ENCODE data around the gene APBA3.
"Not testable (repeated sequence)": the region's sequence is repeated elsewhere in the genome, so short reads cannot be mapped to it uniquely, and the experiment has no call there.

APBA3 gene

DNA sequence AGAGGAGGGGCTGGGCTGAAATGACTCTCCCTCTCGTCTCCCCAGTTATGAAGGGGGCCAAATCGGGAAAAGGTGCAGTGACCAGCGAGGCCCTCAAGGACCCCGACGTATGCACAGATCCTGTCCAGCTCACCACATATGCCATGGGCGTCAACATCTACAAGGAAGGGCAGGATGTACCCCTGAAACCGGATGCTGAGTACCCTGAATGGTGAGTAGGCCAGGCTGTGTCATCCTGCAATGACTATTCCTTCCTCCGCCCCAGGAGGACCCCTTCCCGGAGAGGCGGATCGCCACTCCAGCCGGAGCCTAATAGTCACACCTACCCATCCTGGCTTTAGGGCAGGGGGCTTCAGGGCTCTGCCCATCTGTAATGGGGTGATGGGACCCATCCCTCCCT is 3.6 kb upstream of the APBA3 start:
- Histone ChIP-seq H3K4me3 (ENCODE audit: low read depth, low read length) (no peak overlapping the region), H3K36me3 (peaks cover 26% of the 10 kb centered on the region), H3K4me1 (peaks cover 2% of the 10 kb centered on the region; the same call in 1 of the 2 replicates), H3K9me3 (no peaks in the 10 kb centered on the region), H3K27me3 (no peaks in the 10 kb centered on the region)
- no peak for DNase-seq
- TF ChIP-seq, protein P1, sequence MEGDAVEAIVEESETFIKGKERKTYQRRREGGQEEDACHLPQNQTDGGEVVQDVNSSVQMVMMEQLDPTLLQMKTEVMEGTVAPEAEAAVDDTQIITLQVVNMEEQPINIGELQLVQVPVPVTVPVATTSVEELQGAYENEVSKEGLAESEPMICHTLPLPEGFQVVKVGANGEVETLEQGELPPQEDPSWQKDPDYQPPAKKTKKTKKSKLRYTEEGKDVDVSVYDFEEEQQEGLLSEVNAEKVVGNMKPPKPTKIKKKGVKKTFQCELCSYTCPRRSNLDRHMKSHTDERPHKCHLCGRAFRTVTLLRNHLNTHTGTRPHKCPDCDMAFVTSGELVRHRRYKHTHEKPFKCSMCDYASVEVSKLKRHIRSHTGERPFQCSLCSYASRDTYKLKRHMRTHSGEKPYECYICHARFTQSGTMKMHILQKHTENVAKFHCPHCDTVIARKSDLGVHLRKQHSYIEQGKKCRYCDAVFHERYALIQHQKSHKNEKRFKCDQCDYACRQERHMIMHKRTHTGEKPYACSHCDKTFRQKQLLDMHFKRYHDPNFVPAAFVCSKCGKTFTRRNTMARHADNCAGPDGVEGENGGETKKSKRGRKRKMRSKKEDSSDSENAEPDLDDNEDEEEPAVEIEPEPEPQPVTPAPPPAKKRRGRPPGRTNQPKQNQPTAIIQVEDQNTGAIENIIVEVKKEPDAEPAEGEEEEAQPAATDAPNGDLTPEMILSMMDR (IDR thresholded peaks at IDR 0.05; ENCODE audit: low read depth, low read length), result no peak

DNA sequence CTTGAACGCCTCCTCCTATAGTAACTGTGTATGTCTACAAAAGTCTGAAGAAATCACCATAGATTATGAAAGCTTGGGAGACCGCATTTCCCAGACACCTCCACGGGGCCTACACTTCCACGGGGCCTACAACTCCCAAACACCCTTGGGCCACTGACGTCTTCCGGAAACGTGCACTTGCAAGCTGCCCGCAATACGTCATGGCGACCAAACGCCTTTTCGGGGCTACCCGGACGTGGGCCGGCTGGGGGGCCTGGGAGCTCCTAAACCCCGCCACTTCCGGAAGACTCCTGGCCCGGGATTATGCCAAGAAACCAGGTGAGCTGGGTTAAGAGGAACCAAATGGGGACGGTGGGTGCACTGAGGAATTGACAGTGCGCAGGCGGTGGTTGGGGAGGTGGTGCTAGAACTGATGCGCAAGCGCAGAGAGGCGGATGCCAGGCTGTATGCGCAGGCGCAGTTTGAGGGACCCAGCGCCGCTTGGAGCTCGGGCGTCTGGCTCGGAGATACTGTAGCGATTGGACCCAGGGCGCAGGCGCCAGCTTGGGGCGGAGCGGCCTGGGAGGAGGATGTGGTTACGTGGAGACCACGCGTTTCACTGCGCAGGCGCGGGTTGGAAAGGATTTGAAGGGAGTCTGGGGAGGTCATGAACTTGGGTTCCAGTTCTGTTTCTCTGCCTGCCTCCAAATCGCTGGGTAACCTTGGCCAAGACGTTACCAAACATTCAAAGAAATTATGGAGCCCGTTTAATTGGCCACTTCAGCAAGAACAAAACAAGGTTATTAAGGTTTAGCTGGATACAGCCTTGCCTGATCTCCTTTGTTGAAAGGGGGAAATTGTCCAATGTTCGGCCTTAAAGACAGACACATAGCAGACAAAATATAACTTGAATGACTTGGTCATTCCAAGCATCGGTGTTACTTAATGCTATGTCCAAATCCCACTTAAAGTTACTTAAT is 1.3 kb upstream of the APBA3 start, which contains the start of gene MRPL54:
TSS of gene MRPL54 (plus strand) at position 182 of the 959 bp plus-strand sequence. CDS start at position 201, 19 bp downstream.
- DNase-seq, result peak; percentile 99
- peaks cover 25% of the 10 kb centered on the region for H3K36me3 ChIP-seq
- peaks cover 2% of the 10 kb centered on the region; the same call in 1 of the 2 replicates for H3K4me1 ChIP-seq
- TF ChIP-seq, protein P1 (IDR thresholded peaks at IDR 0.05; ENCODE audit: low read depth, low read length), result no peak
- no peaks in the 10 kb centered on the region for H3K9me3 ChIP-seq
- H3K27me3 ChIP-seq, result no peaks in the 10 kb centered on the region
- peak within 1 kb of the TSS; percentile 97 for H3K4me3 ChIP-seq (ENCODE audit: low read depth, low read length)

DNA sequence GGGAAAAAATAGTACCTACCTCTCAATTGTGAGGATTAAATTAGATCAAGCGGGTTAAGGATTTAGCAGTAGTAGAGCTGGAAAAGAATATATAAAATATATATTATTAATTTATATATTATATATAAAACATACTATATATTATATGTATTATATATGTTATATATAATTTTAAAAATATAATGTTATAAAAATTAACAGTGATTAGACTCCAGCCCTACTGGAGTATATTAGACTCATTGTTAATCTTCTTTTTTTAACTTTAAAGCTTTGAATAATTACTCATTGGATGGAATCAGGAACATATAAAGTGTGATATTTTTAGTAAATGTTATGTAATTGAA is 610 bp upstream of the APBA3 start:
- no peak for DNase-seq
- TF ChIP-seq, protein P1 (IDR thresholded peaks at IDR 0.05; ENCODE audit: low read depth, low read length), result no peak
- no peaks in the 10 kb centered on the region for H3K9me3 ChIP-seq
- H3K27me3 ChIP-seq, result no peaks in the 10 kb centered on the region
- peaks cover 2% of the 10 kb centered on the region; the same call in 1 of the 2 replicates for H3K4me1 ChIP-seq
- H3K4me3 ChIP-seq (ENCODE audit: low read depth, low read length), result peak overlapping the region; percentile 97
- peaks cover 19% of the 10 kb centered on the region for H3K36me3 ChIP-seq

DNA sequence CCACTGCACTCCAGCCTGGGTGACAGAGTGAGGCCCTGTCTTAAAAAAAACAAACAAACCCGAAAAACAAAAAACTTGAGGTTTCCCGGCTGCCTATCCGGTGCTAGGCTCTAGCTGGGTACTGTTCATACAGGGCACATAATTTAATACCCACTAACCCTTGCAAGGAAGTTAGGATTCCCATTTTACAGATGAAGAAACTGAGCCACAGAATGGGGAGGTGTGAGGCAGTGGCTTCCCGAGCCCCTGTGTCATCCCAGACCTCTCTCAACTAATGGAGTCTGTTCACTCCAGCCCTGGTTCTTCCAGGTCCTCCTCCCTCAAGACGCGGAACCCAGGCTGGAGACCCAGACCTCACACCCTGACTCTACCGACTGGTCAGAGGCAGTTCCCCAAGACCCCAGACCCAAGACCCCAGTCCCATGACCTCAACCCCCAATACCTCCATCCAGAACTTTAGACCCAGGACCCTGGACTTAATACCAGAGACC is 576 bp downstream of the APBA3 start:
- H3K27me3 ChIP-seq, result no peaks in the 10 kb centered on the region
- no peaks in the 10 kb centered on the region for H3K9me3 ChIP-seq
- H3K4me3 ChIP-seq (ENCODE audit: low read depth, low read length), result peak overlapping the region; percentile 97
- no peak for DNase-seq
- TF ChIP-seq, protein P1 (IDR thresholded peaks at IDR 0.05; ENCODE audit: low read depth, low read length), result no peak
- H3K36me3 ChIP-seq, result peaks cover 8% of the 10 kb centered on the region
- H3K4me1 ChIP-seq, result peaks cover 2% of the 10 kb centered on the region; the same call in 1 of the 2 replicates

DNA sequence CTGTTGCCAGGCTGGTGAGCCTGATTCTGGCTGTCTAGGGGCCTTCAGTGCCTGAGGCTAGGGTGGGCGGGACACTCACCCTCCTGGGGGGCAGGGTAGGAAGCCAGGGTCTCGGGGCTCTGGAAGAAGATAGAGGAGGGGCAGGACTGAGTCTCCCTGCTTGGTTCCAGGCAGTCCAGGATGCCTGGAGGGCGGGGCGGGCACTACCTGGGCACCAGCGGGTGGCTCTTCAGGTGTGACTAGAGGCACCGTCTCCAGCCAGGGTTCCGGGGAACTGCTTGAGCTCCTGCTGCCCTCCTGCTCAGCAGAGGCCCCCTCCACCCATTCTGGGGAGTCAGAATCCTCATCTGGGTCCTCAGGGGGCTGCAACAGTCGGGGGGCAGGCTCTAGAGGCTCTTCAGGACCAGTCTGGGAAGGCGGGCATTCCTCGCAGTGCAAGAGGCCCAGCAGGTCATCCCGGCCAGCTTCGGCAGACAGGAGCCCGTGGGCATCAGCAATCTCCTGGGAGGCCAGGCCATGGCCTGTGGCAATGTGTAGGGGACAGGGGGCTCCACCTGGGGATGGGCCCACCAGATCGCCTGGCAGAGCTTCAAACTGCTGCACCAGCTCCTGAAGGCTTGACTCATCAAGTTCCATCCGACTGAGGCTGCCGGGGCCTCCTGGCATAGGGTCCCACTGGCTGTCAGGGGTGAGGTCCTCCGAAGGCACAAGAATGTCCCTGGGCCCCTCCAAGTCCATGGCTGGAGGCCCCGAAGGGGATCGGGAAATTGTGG is 1.8 kb downstream of the APBA3 start:
- TF ChIP-seq, protein P1 (IDR thresholded peaks at IDR 0.05; ENCODE audit: low read depth, low read length), result no peak
- no peak overlapping the region for H3K4me3 ChIP-seq (ENCODE audit: low read depth, low read length)
- no peaks in the 10 kb centered on the region for H3K9me3 ChIP-seq
- no peaks in the 10 kb centered on the region for H3K27me3 ChIP-seq
- H3K36me3 ChIP-seq, result peaks cover 5% of the 10 kb centered on the region
- H3K4me1 ChIP-seq, result peaks cover 2% of the 10 kb centered on the region; the same call in 1 of the 2 replicates
- DNase-seq, result no peak

DNA sequence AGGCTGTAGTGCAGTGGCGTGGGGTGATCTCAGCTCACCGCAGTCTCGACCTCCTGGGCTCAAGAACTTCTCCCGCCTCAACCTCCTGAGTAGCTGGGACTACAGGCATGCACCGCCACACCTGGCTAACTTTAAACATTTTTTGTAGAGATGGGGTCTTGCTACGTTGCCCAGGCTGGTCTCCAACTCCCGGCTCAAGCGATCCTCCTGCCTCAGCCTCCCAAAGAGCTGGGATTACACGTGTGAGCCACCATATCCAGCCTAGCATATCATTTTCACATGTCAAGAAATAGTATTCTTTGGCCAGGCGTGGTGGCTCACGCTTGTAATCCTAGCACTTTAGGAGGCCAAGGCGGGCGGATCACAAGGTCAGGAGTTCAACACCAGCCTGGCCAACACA is 3.2 kb downstream of the APBA3 start:
- H3K4me3 ChIP-seq (ENCODE audit: low read depth, low read length); H3K36me3 ChIP-seq; H3K9me3 ChIP-seq; H3K4me1 ChIP-seq; H3K27me3 ChIP-seq; DNase-seq: not testable (repeated sequence)

DNA sequence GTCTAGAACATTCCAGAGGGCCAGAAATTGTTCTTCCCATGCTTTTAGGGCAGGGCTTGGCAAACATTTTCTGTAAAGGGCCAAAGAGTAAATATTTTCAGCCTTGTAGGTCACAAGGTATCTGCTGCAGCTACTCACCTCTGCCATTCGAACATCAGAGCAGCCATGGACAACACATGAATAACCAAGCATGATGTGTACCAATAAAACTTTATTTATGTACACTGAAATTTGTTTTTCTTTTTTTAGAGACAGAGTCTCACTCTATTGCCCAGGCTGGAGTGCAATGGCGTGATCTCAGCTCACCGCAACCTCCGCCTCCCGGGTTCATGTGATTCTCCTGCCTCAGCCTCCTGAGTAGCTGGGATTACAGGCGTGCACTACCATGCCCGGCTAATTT is 3.8 kb downstream of the APBA3 start:
- not testable (repeated sequence) for H3K36me3 ChIP-seq, H3K4me1 ChIP-seq

More for the DNA sequence above, 3.8 kb downstream of the APBA3 start:
- DNase-seq; H3K9me3 ChIP-seq; H3K27me3 ChIP-seq; H3K4me3 ChIP-seq (ENCODE audit: low read depth, low read length): not testable (repeated sequence)
